ENCODE data around the gene HBS1L. TPM values are rescaled to one million over a fixed set of nuclear protein-coding genes. Genes with fewer than 3 reads are reported as not detected.

The HBS1L gene
- polyA plus RNA-seq, 1 of the 3 experiments (the other 2 are of a cell fraction) = 19.0 TPM

DNA sequence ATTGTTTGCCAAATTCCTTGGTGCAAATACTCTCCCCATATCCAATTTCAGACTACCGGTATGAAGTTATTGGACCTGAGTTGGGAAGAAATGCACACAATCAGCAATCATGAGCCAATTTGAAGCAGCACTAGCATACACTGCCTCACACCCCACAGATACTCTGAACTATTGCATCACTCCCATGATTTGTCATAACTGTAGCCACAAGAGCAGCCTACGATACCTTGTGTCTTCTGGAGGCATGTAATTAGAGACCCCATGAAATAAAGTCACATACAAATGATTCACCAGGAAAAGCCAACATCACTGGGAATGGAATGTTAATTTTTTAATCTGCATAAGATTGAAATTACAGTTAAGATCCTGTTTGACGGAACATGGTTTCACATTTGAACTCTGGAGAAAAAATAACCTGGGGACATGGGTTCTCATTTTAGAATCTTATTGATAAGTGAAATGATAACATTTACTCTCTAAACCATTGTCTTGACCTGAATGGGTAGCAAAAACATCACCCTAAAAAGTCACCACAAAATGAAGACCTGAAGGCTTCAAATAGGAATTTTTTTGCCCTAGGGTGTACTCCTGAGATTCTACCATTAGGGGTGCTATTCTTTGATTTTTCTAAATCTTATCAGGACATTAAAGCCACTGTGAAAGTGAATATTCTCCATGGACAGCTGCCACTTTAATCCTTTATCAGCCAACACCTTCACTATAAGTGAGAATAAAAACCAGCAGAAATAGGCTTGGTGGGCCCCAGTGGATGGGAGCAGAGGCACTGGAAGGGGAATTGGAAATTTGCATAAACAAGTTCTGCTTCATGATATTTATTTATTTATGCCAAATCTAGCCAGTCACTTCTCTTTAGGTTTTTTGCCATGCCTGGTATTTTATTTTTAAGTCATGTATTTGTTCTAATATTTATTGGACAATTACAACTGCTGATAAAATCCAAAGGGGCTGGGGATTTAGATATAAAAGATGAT lies 34.5 kb upstream of the HBS1L start:
- peak; percentile 10 for DNase-seq

DNA sequence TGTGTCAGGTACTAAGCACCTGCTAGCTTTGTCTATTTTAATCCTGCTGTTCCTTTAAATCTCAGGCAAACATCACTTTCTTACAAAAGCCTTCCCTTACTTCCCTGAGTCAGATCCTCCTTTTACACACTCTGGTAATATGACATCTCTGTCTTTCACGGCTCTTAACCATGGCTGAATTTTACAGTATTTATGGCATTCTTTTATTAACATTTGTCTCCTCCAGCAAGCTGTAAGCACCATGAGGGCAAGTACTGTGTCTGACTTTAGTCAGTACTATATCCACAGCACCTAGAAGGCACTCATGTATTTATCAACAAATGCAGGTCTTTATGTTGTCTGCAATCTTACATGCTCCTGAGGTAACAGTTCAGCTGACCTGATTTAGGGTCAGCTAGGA lies 33.7 kb upstream of the HBS1L start:
- no peaks in the 10 kb centered on the region for H3K79me2 ChIP-seq (ENCODE audit: insufficient read depth)
- H3K9ac ChIP-seq = no peak overlapping the region
- ChIA-PET POLR2A (no interaction called here), CTCF (interaction anchor here (1.0 to 1.6 kb wide), 2 partner anchors 56 to 148 kb away, joined by 3 to 4 read pairs; no protein-coding TSS in a partner anchor)
- TF ChIP-seq GABPA (IDR thresholded peaks at IDR 0.05; ENCODE audit: low read depth) (no peak), FOXM1 (IDR thresholded peaks at IDR 0.05; ENCODE audit: low read depth) (no peak), RCOR1 (IDR thresholded peaks at IDR 0.05; ENCODE audit: low read length) (no peak), PBX3 (IDR thresholded peaks at IDR 0.05) (no peak), SMC3 (IDR thresholded peaks at IDR 0.05; ENCODE audit: low read depth, low read length) (no peak), USF1 (IDR thresholded peaks at IDR 0.05; ENCODE audit: borderline replicate concordance, low read depth) (no peak)
- TF ChIP-seq, protein P1, sequence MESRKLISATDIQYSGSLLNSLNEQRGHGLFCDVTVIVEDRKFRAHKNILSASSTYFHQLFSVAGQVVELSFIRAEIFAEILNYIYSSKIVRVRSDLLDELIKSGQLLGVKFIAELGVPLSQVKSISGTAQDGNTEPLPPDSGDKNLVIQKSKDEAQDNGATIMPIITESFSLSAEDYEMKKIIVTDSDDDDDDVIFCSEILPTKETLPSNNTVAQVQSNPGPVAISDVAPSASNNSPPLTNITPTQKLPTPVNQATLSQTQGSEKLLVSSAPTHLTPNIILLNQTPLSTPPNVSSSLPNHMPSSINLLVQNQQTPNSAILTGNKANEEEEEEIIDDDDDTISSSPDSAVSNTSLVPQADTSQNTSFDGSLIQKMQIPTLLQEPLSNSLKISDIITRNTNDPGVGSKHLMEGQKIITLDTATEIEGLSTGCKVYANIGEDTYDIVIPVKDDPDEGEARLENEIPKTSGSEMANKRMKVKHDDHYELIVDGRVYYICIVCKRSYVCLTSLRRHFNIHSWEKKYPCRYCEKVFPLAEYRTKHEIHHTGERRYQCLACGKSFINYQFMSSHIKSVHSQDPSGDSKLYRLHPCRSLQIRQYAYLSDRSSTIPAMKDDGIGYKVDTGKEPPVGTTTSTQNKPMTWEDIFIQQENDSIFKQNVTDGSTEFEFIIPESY (IDR thresholded peaks at IDR 0.05; ENCODE audit: borderline replicate concordance, low read depth) = no peak
- TF ChIP-seq, protein P2, sequence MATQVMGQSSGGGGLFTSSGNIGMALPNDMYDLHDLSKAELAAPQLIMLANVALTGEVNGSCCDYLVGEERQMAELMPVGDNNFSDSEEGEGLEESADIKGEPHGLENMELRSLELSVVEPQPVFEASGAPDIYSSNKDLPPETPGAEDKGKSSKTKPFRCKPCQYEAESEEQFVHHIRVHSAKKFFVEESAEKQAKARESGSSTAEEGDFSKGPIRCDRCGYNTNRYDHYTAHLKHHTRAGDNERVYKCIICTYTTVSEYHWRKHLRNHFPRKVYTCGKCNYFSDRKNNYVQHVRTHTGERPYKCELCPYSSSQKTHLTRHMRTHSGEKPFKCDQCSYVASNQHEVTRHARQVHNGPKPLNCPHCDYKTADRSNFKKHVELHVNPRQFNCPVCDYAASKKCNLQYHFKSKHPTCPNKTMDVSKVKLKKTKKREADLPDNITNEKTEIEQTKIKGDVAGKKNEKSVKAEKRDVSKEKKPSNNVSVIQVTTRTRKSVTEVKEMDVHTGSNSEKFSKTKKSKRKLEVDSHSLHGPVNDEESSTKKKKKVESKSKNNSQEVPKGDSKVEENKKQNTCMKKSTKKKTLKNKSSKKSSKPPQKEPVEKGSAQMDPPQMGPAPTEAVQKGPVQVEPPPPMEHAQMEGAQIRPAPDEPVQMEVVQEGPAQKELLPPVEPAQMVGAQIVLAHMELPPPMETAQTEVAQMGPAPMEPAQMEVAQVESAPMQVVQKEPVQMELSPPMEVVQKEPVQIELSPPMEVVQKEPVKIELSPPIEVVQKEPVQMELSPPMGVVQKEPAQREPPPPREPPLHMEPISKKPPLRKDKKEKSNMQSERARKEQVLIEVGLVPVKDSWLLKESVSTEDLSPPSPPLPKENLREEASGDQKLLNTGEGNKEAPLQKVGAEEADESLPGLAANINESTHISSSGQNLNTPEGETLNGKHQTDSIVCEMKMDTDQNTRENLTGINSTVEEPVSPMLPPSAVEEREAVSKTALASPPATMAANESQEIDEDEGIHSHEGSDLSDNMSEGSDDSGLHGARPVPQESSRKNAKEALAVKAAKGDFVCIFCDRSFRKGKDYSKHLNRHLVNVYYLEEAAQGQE (IDR thresholded peaks at IDR 0.05; ENCODE audit: low read depth, low read length) = no peak
- no peaks in the 10 kb centered on the region for H3K9me2 ChIP-seq
- no peaks in the 10 kb centered on the region for H3K36me3 ChIP-seq (replicated peaks in 1 of 2; ENCODE audit: control insufficient read depth in 1 of 2, insufficient read depth in 2 of 2, low read length in 1 of 2)
- peaks cover 0 to 3% of the 10 kb centered on the region in 2 experiments; a peak in 1 of 4 replicates for H3K4me1 ChIP-seq (ENCODE audit: control insufficient read depth in 1 of 2, insufficient read depth in 2 of 2, low read depth in 1 of 2, low read length in 1 of 2)
- no peaks in the 10 kb centered on the region for H3K27me3 ChIP-seq (ENCODE audit: insufficient read depth)
- no peak overlapping the region for H3K4me3 ChIP-seq (ENCODE audit: low read depth in 2 of 2, low read length in 1 of 2)
- no peak overlapping the region for H3K27ac ChIP-seq (ENCODE audit: low read depth in 2 of 2, low read length in 1 of 2)
- no peak for DNase-seq
- H3F3A ChIP-seq (replicated peaks; ENCODE audit: insufficient read depth) = no peaks in the 10 kb centered on the region
- H4K20me1 ChIP-seq (ENCODE audit: insufficient read depth) = no peaks in the 10 kb centered on the region
- no peak overlapping the region for H3K4me2 ChIP-seq
- H2AFZ ChIP-seq (ENCODE audit: low read depth) = no peak overlapping the region
- WGBS (ENCODE audit: low lambda C conversion rate) = 91% methylated on average over 1 of the region's 1 CpG
- H3K9me3 ChIP-seq = no peaks in the 10 kb centered on the region

More for the DNA sequence above, 34.5 kb upstream of the HBS1L start:
- H3K4me1 ChIP-seq (ENCODE audit: control insufficient read depth in 1 of 2, insufficient read depth in 2 of 2, low read depth in 1 of 2, low read length in 1 of 2) = peaks cover 0 to 3% of the 10 kb centered on the region in 2 experiments; a peak in 1 of 4 replicates
- H3K4me2 ChIP-seq = no peak overlapping the region
- H3K27me3 ChIP-seq (ENCODE audit: insufficient read depth) = no peaks in the 10 kb centered on the region
- WGBS (ENCODE audit: low lambda C conversion rate) = 81% methylated on average over 3 of the region's 3 CpGs
- H2AFZ ChIP-seq (ENCODE audit: low read depth) = no peak overlapping the region
- H3K79me2 ChIP-seq (ENCODE audit: insufficient read depth) = no peaks in the 10 kb centered on the region
- H3F3A ChIP-seq (replicated peaks; ENCODE audit: insufficient read depth) = no peaks in the 10 kb centered on the region
- H4K20me1 ChIP-seq (ENCODE audit: insufficient read depth) = no peaks in the 10 kb centered on the region
- no peak overlapping the region for H3K27ac ChIP-seq (ENCODE audit: low read depth in 2 of 2, low read length in 1 of 2)
- H3K9me2 ChIP-seq = no peaks in the 10 kb centered on the region
- TF ChIP-seq SIN3A (IDR thresholded peaks at IDR 0.05; ENCODE audit: borderline replicate concordance, low read depth, low read length) (no peak), CTCF (IDR thresholded peaks at IDR 0.05) (peak; percentile 60)
- CTCF ChIA-PET = interaction anchor here (1.0 to 1.6 kb wide), 2 partner anchors 43 to 55 kb away, joined by 3 to 4 read pairs; no protein-coding TSS in a partner anchor
- H3K9ac ChIP-seq = no peak overlapping the region
- no peaks in the 10 kb centered on the region for H3K36me3 ChIP-seq (replicated peaks in 1 of 2; ENCODE audit: control insufficient read depth in 1 of 2, insufficient read depth in 2 of 2, low read length in 1 of 2)
- POLR2A ChIA-PET = no interaction called here
- H3K4me3 ChIP-seq (ENCODE audit: low read depth in 2 of 2, low read length in 1 of 2) = no peak overlapping the region; a peak in 1 of 4 replicates
- no peaks in the 10 kb centered on the region for H3K9me3 ChIP-seq
